ENCODE measurements around the gene SAMD10. TPM values are rescaled to one million over a fixed set of nuclear protein-coding genes. Genes with fewer than 3 reads are reported as not detected.
"Not testable (repeated sequence)": the region's sequence is repeated elsewhere in the genome, so short reads cannot be mapped to it uniquely, and the experiment has no call there.

The SAMD10 gene
- 1 to 10 TPM in 11 of 12 donors, not detected in 1; 1.8 to 9.9 (median 2.5) TPM for polyA plus RNA-seq (ENCODE audit: insufficient read length in 12 of 12)
- long read RNA-seq, donor 1, partial matches to known transcripts: 0 of 1 reads
- long read RNA-seq, donor 1, other reads (novel, unspliced or antisense): 0 of 1 reads
- long read RNA-seq, donor 2: 0 reads
- long read RNA-seq, donor 3: 0 reads
- long read RNA-seq, donor 4, partial matches to known transcripts: 0 of 1 reads
- long read RNA-seq, donor 4, other reads (novel, unspliced or antisense): 0 of 1 reads
- long read RNA-seq, donor 5, partial matches to known transcripts: 0 of 6 reads
- long read RNA-seq, donor 5, other reads (novel, unspliced or antisense): 0 of 6 reads
- long read RNA-seq, donor 6: 0 reads
- long read RNA-seq, donor 7: 0 reads
- long read RNA-seq, donor 8, partial matches to known transcripts: 0 of 2 reads
- long read RNA-seq, donor 8, other reads (novel, unspliced or antisense): 0 of 2 reads
- long read RNA-seq, donor 9, partial matches to known transcripts: 0 of 1 reads
- long read RNA-seq, donor 9, other reads (novel, unspliced or antisense): 0 of 1 reads
- long read RNA-seq, donor 10: 0 reads
- long read RNA-seq, donor 11: 0 reads

- no peak for DNase-seq
These were observed at the start of gene SAMD10 for GRCh38 chr20:63979557-63980316. SAMD10 (minus strand) TSS chr20:63979642; CDS start chr20:63979467, 175 bp downstream.

GRCh38 chr20:64027981-64028685 lies 48.7 kb upstream of the SAMD10 start:
- no peak for DNase-seq

- DNase-seq: no peak
These were observed 46.5 kb upstream of the SAMD10 start for GRCh38 chr20:64025826-64026412.

- DNase-seq: no peak
These were observed 45.8 kb upstream of the SAMD10 start for GRCh38 chr20:64025101-64025825.

DNA sequence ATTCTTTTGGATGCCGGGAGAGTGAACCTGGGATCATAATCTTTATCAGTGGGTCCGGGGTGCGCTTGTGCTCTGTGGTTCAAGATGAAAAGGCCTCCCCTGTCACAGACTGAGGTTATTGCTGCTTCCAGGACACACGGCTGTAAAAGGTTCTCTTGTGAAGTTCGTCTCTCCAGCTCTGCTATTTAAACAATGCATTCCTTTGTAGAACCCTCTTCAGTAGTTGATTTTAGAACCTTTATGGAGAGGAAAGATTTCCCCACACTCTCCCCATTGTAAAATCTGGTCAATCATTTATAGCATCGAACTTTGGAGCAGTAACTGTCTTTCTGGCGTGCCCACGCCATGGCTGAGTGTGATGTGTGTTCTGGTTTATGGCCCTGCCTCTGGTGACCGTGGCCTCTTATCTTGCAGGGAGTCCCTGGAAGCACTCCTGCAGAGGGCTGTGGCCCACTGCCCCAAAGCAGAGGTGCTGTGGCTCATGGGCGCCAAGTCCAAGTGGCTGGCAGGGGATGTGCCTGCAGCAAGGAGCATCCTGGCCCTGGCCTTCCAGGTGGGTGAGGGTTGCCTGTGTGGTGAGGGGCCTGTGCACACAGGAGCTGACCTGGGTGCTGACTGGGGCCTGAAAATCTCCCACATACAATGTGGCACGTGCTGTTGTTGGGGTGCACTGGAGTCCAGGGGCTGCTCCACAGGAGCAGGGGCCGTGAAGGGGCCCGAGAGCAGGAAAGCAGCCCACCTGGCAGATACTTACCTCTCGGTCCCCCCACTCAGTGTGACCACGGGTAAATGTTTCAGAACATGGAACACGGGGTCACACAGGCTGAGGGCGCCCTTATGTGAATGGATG lies 44.9 kb upstream of the SAMD10 start:
- DNase-seq: no peak

DNA sequence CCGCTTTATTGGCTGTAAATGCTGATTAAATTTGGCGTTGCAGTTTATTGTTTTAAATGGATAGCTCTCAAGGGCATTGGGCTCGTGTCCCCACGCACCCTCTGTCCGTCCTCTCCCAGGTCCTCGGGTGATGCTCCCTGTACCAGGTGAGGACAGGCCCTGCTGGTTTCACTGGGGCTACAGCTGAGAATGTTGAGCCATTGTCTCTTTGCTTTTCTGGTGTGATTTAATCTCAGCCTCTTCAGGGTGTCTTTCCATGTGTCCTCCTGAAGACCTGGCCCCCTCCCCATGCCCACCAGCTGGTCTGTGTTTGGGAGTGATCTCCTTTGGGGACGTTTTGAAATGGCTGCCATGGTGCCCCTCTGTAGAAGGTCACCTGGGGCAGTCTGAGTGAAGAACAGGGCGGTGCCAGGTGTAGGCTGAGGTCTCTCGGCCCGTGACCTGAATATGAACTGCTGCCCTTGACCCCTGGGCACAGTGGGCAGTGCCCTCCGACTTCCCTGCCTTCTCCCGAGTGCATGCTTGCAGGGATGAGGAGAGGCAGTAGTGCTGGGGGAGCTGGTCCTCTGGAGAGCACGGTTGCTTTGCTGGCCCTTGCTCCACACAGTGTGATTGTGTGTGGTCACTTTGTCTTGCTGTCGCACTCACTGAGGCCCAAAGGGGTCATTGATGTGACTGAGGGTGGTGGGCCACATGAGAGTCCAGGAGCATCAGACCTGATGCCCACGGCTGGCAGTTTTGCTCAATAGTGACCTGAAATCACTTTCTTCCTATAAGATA lies 44.1 kb upstream of the SAMD10 start:
- DNase-seq: no peak

DNA sequence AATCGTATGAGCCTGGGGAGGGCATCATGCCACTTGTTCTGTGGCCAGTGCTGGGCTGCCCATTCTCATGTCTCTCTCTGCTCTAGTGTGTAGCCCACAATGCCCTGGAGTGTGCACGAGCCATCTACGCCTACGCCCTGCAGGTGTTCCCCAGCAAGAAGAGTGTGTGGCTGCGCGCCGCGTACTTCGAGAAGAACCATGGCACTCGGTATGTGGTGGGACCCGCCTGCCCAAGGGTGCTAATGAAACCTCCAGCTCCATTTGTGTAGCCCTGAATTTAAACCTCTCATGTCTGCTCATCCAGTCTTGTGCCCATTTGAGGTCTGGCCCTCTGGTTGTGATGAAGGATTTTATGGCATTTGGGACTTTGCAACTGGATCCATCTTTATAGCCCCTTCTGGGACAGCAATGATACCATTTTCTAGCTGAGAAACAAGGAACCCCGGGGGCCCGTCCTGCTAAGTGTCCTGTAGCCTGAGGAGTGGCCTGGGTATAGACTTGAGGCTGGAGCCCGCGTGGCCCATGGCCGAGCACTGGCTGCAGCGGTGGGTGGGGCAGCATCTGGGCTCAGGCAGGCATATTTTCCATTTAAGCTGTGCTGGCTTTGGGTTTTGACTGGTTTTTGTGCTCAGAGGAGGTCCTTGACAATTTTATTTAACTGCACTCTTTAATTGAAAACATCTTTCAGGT lies 43.4 kb upstream of the SAMD10 start:
- no peak for DNase-seq

GRCh38 chr20:64021124-64021975 lies 41.9 kb upstream of the SAMD10 start:
- DNase-seq: no peak

DNA sequence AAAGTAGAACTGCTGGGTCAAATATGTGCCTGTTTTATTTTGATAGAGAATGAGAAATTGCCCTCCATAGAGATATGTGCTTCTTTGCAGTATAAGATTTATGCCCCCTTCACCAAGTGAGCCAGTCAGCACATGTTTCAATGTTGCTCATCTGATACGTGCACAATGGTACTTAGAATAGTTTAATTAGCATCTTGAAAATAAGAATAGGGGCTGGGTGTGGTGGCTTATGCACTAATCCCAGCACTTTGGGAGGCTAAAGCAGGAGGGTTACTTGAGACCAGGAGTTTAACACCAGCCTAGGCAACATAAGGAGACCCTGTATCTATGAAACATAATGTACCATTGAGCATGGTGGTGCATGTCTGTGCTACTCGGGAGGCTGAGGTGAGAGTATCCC lies 36.2 kb upstream of the SAMD10 start:
- DNase-seq: no peak

DNA sequence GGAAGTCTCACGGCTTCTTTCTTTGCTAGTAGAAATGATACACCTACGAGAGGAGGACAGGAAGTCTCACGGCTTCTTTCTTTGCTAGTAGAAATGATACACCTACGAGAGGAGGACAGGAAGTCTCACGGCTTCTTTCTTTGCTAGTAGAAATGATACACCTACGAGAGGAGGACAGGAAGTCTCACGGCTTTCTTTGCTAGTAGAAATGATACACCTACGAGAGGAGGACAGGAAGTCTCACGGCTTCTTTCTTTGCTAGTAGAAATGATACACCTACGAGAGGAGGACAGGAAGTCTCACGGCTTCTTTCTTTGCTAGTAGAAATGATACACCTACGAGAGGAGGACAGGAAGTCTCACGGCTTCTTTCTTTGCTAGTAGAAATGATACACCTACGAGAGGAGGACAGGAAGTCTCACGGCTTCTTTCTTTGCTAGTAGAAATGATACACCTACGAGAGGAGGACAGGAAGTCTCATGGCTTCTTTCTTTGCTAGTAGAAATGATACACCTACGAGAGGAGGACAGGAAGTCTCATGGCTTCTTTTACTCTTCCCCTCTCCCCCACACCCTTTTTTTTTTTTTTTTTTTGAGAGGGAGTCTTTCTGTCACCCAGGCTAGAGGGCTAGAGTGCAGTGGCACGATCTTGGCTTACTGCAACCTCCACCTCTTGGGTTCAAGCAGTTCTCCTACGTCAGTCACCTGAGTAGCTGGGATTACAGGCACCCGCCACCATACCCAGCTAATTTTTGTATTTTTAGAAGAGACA lies 33.1 kb upstream of the SAMD10 start:
- not testable (repeated sequence) for DNase-seq

DNA sequence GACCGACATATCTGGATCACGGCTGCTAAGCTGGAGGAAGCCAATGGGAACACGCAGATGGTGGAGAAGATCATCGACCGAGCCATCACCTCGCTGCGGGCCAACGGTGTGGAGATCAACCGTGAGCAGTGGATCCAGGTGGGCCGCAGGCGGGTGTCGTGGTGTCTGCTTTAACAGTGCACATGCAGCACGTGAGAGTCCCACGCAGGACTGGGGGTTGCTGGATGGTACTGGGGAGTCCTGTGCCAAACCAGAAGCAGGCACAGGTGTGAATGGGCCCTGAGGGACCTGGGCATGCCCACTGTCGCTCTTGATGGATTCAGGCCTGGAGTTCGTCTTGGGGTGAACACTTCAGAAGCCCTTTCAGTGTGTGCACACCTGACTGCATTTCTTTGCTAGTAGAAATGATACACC lies 31.9 kb upstream of the SAMD10 start:
- no peak for DNase-seq

DNA sequence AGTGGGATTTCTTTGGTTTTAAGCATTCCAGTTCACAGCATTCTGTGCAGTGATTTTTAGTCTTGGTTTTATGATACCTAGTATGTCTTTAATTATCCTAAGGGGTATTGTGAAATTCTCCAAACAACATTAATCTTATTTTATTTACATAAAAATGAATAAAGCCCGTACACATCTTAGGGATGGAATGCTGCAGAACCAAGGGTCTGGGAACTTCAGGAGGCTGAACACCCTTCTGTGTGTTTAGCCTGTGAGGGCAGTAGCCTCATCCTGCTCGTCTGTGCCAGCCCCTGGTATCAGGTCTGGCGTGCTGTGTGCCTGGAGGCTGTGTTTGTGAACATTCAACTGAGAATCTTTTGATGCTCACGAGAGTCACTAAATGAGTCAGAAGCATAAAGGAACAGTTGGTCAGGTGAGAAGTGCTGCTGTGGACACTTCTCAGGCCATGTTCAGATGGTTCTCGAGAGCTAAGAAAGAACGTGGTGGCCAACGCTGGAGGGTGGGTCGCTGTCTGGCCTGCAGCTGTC lies 31.3 kb upstream of the SAMD10 start:
- no peak for DNase-seq

DNA sequence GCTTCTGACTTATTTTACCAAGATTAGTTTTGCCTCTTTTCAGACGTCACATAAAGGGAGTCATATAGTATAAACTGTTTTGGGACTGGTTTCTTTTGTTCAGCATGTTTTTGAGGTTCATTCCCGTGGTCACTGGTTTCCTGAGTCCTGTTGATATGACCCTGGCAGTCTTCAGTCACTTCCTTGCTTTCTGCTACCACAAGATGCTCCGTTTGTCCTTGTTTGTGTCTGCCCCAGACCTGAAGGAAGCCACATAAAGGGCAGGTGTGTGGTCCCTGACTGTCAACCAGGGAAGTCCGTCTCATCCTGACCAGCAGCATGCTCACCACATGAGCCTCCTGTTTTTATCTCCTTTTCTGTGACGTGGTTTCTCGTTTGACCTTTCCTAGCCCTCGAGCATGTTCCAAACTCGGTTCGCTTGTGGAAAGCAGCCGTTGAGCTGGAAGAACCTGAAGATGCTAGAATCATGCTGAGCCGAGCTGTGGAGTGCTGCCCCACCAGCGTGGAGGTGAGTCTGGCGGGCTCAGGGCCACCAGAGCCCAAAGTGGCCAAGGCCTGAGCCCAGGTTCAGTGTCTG lies 30.5 kb upstream of the SAMD10 start:
- DNase-seq: no peak

- DNase-seq: no peak
These were observed 27.5 kb upstream of the SAMD10 start for GRCh38 chr20:64006902-64007301.

DNA sequence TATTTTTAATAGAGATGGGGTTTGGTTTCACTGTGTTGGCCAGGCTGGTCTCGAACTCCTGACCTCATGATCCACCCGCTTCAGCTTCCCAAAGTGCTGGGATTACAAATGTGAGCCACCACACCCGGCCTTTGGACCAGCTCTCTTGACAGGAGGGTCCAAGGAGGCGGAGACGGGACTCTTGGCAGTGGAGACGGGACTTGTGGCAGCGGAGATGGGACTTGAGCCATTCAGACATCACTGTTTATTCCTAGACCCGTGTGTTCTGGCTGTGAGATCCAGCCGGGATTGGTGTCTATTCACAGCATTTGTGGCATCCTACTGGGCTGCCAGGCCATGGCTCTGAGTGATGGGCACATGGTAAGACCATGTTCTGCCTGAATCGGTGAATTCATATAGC lies 27.0 kb upstream of the SAMD10 start:
- DNase-seq: no peak

DNA sequence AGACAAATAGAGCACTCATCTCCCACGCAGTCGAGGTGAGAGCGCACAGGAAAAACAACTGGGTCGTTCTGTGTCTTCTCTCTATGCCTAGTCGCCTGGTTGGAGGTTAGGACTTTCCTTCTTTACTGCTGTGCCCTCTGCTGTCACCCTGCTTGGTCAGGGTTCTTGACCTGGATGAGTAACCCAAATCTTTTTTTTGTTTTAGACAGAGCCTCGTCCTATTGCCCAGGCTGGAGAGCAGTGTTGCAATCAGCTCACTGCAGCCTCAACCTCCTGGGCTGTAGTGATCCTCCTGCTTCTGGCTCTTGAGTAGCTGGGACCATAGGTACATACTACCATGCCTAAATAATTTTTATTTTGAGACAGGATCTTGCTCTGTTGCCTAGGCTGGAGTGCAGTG lies 26.0 kb upstream of the SAMD10 start:
- DNase-seq: no peak

Measured in muscle of arm (tissue), 14 donors.